ENCODE results near the gene AOPEP.
A peak's percentile ranks its signal among the peaks of the same experiment; 100 is the strongest.

DNA sequence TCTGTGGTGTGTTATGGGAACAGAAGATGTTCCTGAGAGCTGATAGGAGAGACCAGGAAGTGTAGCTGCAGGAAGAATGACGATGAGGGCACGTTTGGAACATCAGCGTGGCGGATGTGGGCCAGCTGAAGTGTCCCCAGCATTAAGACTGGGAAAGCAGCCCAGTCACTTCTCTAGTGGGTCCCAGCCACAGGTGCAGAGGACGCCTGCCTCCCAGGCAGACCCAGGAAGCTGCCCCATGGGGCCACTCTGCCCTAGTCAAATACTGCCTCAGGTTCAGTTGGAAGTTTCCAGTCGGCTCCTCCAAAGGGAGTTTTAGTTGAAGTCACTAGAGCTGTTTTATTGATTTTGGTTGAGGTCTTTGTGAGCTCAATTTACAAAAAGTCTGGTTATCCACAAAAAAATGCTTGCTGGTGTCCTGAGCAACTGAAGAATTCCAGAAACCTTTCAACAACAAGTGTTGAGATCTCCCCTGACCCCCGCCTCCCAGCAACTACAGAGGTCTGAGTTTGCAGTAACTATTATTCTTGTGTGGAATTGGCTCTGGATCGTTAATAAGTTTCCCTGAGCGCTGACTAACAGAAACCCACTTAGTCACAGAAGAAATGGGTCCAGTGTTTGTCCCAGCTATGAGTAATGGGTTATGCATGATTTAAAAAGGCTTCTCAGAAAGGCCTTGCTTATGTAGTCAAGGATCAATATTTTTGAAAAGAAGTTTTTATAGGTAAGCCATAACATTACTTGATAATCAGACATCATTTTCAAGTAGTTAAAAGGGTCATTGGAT is 296.9 kb downstream of the AOPEP start:
- TF ChIP-seq, protein P1, sequence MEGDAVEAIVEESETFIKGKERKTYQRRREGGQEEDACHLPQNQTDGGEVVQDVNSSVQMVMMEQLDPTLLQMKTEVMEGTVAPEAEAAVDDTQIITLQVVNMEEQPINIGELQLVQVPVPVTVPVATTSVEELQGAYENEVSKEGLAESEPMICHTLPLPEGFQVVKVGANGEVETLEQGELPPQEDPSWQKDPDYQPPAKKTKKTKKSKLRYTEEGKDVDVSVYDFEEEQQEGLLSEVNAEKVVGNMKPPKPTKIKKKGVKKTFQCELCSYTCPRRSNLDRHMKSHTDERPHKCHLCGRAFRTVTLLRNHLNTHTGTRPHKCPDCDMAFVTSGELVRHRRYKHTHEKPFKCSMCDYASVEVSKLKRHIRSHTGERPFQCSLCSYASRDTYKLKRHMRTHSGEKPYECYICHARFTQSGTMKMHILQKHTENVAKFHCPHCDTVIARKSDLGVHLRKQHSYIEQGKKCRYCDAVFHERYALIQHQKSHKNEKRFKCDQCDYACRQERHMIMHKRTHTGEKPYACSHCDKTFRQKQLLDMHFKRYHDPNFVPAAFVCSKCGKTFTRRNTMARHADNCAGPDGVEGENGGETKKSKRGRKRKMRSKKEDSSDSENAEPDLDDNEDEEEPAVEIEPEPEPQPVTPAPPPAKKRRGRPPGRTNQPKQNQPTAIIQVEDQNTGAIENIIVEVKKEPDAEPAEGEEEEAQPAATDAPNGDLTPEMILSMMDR (IDR thresholded peaks at IDR 0.05), result no peak
- TF ChIP-seq HOXA7 (CRISPR knock-in tag; IDR thresholded peaks at IDR 0.05) (peak; percentile 15; the same call in 1 of the 2 replicates), EP300 (IDR thresholded peaks at IDR 0.05) (0 out of 5 replicates have a peak, but pooled peaks of 1 of the 2 experiments have one; percentile 28), CBX2 (IDR thresholded peaks at IDR 0.05; ENCODE audit: borderline replicate concordance, low read depth) (no peak), BHLHE40 (IDR thresholded peaks at IDR 0.05; ENCODE audit: low read depth, low read length) (no peak), POLR2AphosphoS2 (conservative IDR thresholded peaks at IDR 0.05; ENCODE audit: low read length) (no peak)
